Endothelial cell of umbilical vein (primary cell): ENCODE measurements around the gene MIXL1. TPM values are rescaled to one million over a fixed set of nuclear protein-coding genes. Genes with fewer than 3 reads are reported as not detected.

Experiments
- BruUV-seq: library from RNA; stranded (reverse); fragments of 400-500 nt; replicated peaks from 2 replicates; lab custom pipeline; 2021; lab: Mats Ljungman, UMichigan
- CTCF ChIA-PET: fragments of 300-600, 350-600 bp; sonication (Branson Sonifier 250); formaldehyde crosslinking; loops from one replicate; lab custom pipeline; 2021; ENCODE audit warnings: antibody characterized with exemption, inconsistent platforms; lab: Charles Lee
- POLR2A ChIA-PET: fragments of 300-600, 350-600 bp; sonication (Branson Sonifier 250); formaldehyde crosslinking; loops from one replicate; lab custom pipeline; 2021; ENCODE audit warnings: antibody characterized with exemption, inconsistent platforms; lab: Charles Lee
- DNase-seq: peaks from one replicate; pipeline ENCODE4 v3.0.0-alpha.2; 2011; ENCODE audit warnings: low read depth, low spot score
- FAIRE-seq: peaks from 2 replicates; lab custom pipeline; 2011; peaks lifted over from hg19 to GRCh38; lab: Jason Lieb, UNC
- H2AFZ ChIP-seq: 2 replicates; pipeline ENCODE4 v1.6.0; 2012; ENCODE audit warnings: low read depth, low read length, control low read depth, inconsistent platforms
- H3K27ac ChIP-seq: 2 replicates; pipeline ENCODE4 v1.5.1; 2011; ENCODE audit warnings: low read depth, mild to moderate bottlenecking, control low read depth, low read length, moderate library complexity; ENCODE audit not compliant: insufficient read depth
- H3K27me3 ChIP-seq, 2 experiments: 2 replicates each; pipeline versions ENCODE4 v1.6.0 to v1.6.1; 2011; ENCODE audit warnings: low read length in 2 of 2, mixed read lengths in 1 of 2; ENCODE audit not compliant: control insufficient read depth in 2 of 2, insufficient read depth in 2 of 2
- H3K36me3 ChIP-seq, 2 experiments: 2 replicates in 1 of 2; 3 replicates in 1 of 2; pipeline ENCODE4 v1.5.1; 2011; ENCODE audit warnings: low read length in 2 of 2, mild to moderate bottlenecking in 1 of 2, moderate library complexity in 1 of 2; ENCODE audit not compliant: control insufficient read depth in 2 of 2, insufficient read depth in 2 of 2; ENCODE audit errors: extremely low read depth in 1 of 2
- H3K4me1 ChIP-seq: 3 replicates; pipeline ENCODE4 v1.5.1; 2011; ENCODE audit warnings: mild to moderate bottlenecking, low read length; ENCODE audit not compliant: control insufficient read depth, insufficient read depth; ENCODE audit errors: extremely low read depth
- H3K4me2 ChIP-seq: 2 replicates; pipeline ENCODE4 v1.6.1; 2011; ENCODE audit warnings: low read length, control low read depth, mixed read lengths; ENCODE audit not compliant: insufficient read depth
- H3K4me3 ChIP-seq, 3 experiments: fragments of 200-600 bp in 1 of 3; sonication (generic), shearing (Covaris generic) in 1 of 3; replicated peaks in 1 of 3; 2 replicates each; pipeline ENCODE4 v1.5.1; 2011 to 2016; ENCODE audit warnings: control low read depth in 3 of 3, low read length in 3 of 3, mild to moderate bottlenecking in 2 of 3, inconsistent platforms in 1 of 3, low read depth in 1 of 3, moderate library complexity in 1 of 3; ENCODE audit not compliant: insufficient read depth in 1 of 3
- H3K79me2 ChIP-seq: 2 replicates; pipeline ENCODE4 v1.6.0; 2012; ENCODE audit warnings: low read length, inconsistent platforms; ENCODE audit not compliant: control insufficient read depth, insufficient read depth
- H3K9ac ChIP-seq: replicated peaks from 2 replicates; pipeline ENCODE3; 2011; ENCODE audit warnings: low read length, control low read depth; ENCODE audit not compliant: insufficient read depth; ENCODE audit errors: extremely low read depth
- H3K9me1 ChIP-seq: replicated peaks from 3 replicates; pipeline ENCODE4 v1.6.0; 2011; ENCODE audit warnings: mild to moderate bottlenecking, low read length; ENCODE audit not compliant: control insufficient read depth, insufficient read depth; ENCODE audit errors: extremely low read depth
- H3K9me3 ChIP-seq: replicated peaks from 2 replicates; pipeline ENCODE4 v1.5.1; 2012; ENCODE audit warnings: low read length, inconsistent platforms; ENCODE audit not compliant: control insufficient read depth, insufficient read depth
- H4K20me1 ChIP-seq: replicated peaks from 2 replicates; pipeline ENCODE3; 2011; ENCODE audit warnings: mild to moderate bottlenecking, low read length; ENCODE audit not compliant: control insufficient read depth, insufficient read depth; ENCODE audit errors: extremely low read depth
- JUN ChIP-seq: IDR thresholded peaks from 2 replicates; pipeline ENCODE4 v1.6.1; 2011; ENCODE audit warnings: borderline replicate concordance, low read depth; ENCODE audit not compliant: insufficient read length, insufficient read depth
- POLR2AphosphoS5 ChIP-seq: IDR thresholded peaks from 2 replicates; pipeline ENCODE4 v1.6.1; 2012; ENCODE audit warnings: low read depth, mild to moderate bottlenecking, control low read depth, low read length, moderate library complexity; ENCODE audit not compliant: insufficient read depth
- dilution Hi-C: fragments of 300-500 bp; cut with MboI; formaldehyde crosslinking; loops from one replicate; pipeline ENCODE4 v1.15.0; 2019; ENCODE audit warnings: low sequenced_read_pairs; ENCODE audit not compliant: extremely low pct_ligation_motif_present
- intact Hi-C: fragments of 100-400 bp; cut with micrococcal nuclease; formaldehyde crosslinking; loops from one replicate; pipeline ENCODE4 v1.10.0; 2022
- polyA plus RNA-seq, 4 experiments: library from polyadenylated mRNA; depleted of rRNA in 3 of 4; stranded (reverse) in 3 of 4; unstranded in 1 of 4; fragments of >200 nt; gene quantifications; 2 replicates each; pipeline versions ENCODE4 v1.2.1 to v1.2.3, GENCODE V29; 2011 to 2012; ENCODE audit warnings: missing spikeins in 1 of 4
- total RNA-seq: library from RNA; stranded (reverse); gene quantifications from 2 replicates; pipeline ENCODE4 v1.2.3, GENCODE V29; 2021
- TF ChIP-seq, protein P1 (sequence below), 2 donors: IDR thresholded peaks; 1 replicate in 1 of 2; 2 replicates in 1 of 2; pipeline ENCODE4 v1.5.1; 2011; ENCODE audit warnings: low read length in 2 of 2, mild to moderate bottlenecking in 2 of 2, moderate library complexity in 2 of 2, control low read depth in 1 of 2, inconsistent platforms in 1 of 2, low read depth in 1 of 2; ENCODE audit not compliant: insufficient read depth in 1 of 2; ENCODE audit errors: extremely low read depth in 1 of 2

Gene MIXL1
- total and polyA plus RNA-seq, 2 donors (not counting 3 experiments of a cell fraction or from before 2014, with no cell fraction given) = 0.58 to 1.2 TPM

- dilution Hi-C loops (no loop called here), intact Hi-C loops (no loop called here)
- DNase-seq = no peak
- Histone ChIP-seq H3K9ac (no peak overlapping the region), H3K27me3 (no peaks in the 10 kb centered on the region), H2AFZ (no peak overlapping the region), H4K20me1 (no peaks in the 10 kb centered on the region), H3K9me3 (no peaks in the 10 kb centered on the region), H3K36me3 (no peaks in the 10 kb centered on the region), H3K4me1 (no peaks in the 10 kb centered on the region), H3K9me1 (no peaks in the 10 kb centered on the region), H3K27ac (no peak overlapping the region), H3K4me2 (no peak overlapping the region), H3K4me3 (no peak overlapping the region), H3K79me2 (no peaks in the 10 kb centered on the region)
- TF ChIP-seq, protein P1, sequence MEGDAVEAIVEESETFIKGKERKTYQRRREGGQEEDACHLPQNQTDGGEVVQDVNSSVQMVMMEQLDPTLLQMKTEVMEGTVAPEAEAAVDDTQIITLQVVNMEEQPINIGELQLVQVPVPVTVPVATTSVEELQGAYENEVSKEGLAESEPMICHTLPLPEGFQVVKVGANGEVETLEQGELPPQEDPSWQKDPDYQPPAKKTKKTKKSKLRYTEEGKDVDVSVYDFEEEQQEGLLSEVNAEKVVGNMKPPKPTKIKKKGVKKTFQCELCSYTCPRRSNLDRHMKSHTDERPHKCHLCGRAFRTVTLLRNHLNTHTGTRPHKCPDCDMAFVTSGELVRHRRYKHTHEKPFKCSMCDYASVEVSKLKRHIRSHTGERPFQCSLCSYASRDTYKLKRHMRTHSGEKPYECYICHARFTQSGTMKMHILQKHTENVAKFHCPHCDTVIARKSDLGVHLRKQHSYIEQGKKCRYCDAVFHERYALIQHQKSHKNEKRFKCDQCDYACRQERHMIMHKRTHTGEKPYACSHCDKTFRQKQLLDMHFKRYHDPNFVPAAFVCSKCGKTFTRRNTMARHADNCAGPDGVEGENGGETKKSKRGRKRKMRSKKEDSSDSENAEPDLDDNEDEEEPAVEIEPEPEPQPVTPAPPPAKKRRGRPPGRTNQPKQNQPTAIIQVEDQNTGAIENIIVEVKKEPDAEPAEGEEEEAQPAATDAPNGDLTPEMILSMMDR (IDR thresholded peaks at IDR 0.05; ENCODE audit: extremely low read depth in 1 of 2, insufficient read depth in 1 of 2, low read depth in 1 of 2, low read length in 2 of 2) = no peak
- TF ChIP-seq JUN = no peak
- no peak for TF ChIP-seq POLR2AphosphoS5
- FAIRE-seq = no peak
- ChIA-PET POLR2A (no interaction called here), CTCF (no interaction called here)
- BruUV-seq = no TSS peak
Measured at GRCh38 chr1:226276077-226276682, 52.7 kb downstream of the MIXL1 start.

Other genes starting within 250 kb of the MIXL1 start
- gene SDE2, start 224.3 kb upstream of the MIXL1 start, total RNA-seq = 15.9 and 16.1 TPM in 2 replicates
- gene SDE2, start 224.3 kb upstream of the MIXL1 start, polyA plus RNA-seq = 8.3 and 11.9 TPM in 2 replicates
- 448 and 477 TPM in 2 replicates for gene H3-3A, start 160.9 kb upstream of the MIXL1 start, total RNA-seq
- 387 and 426 TPM in 2 replicates for gene H3-3A, start 160.9 kb upstream of the MIXL1 start, polyA plus RNA-seq
- 36.4 and 37.0 TPM in 2 replicates for gene ACBD3, start 36.9 kb upstream of the MIXL1 start, total RNA-seq
- 11.6 and 12.3 TPM in 2 replicates for gene ACBD3, start 36.9 kb upstream of the MIXL1 start, polyA plus RNA-seq
- gene LIN9, start 85.5 kb downstream of the MIXL1 start, total RNA-seq = 7.6 and 9.4 TPM in 2 replicates
- 2.0 and 2.5 TPM in 2 replicates for gene LIN9, start 85.5 kb downstream of the MIXL1 start, polyA plus RNA-seq
- 133 and 136 TPM in 2 replicates for gene PARP1, start 184.4 kb downstream of the MIXL1 start, total RNA-seq
- gene PARP1, start 184.4 kb downstream of the MIXL1 start, polyA plus RNA-seq = 153 and 160 TPM in 2 replicates